Sigmoid colon (tissue), 4 donors: ENCODE results near the gene ADAMTS12.

Experiments
- EP300 ChIP-seq, 4 donors: sonication (generic); formaldehyde crosslinking; IDR thresholded peaks; one replicate each; pipeline ENCODE4 v1.6.1; 2017; ENCODE audit warnings: antibody characterized with exemption in 4 of 4
- POLR2A ChIP-seq, 2 donors: fragments of 450-650 bp; IDR thresholded peaks; one replicate each; pipeline ENCODE4 v1.6.1; 2016; ENCODE audit warnings: antibody characterized with exemption in 2 of 2, mild to moderate bottlenecking in 2 of 2, moderate library complexity in 2 of 2
- POLR2AphosphoS5 ChIP-seq, 4 donors: sonication (generic); formaldehyde crosslinking; IDR thresholded peaks; one replicate each; pipeline ENCODE4 v1.6.1; 2017; ENCODE audit warnings: antibody characterized with exemption in 4 of 4
- TF ChIP-seq, protein P1 (sequence below), 4 experiments: fragments of 450-650 bp in 3 of 4; fragments of 200-600 bp in 1 of 4; IDR thresholded peaks; one replicate each; pipeline ENCODE4 v1.5.1; 2016 to 2019; ENCODE audit warnings: antibody characterized with exemption in 4 of 4, mild to moderate bottlenecking in 3 of 4, moderate library complexity in 2 of 4

DNA sequence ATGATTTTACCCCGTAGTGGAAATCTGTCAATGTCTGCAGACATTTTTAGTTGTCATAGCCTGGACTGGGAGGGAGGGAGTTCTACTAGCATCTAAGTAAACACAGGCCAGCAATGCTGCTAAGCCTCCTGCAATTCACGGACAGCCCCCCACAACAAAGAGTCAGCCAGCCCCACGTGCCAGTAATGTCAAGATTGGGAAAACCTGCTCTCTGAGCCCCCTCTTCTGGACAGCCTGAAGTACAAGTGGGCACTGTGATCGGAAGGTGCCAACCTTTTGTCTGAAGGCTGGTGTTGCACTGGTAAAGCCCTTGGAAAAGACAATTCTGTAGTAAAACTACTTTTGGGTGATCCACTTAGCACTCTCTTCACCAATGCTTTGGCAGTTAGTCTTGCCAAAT, 296.5 kb downstream of the ADAMTS12 start:
- no peak for TF ChIP-seq EP300 (IDR thresholded peaks at IDR 0.05)
- TF ChIP-seq, protein P1, sequence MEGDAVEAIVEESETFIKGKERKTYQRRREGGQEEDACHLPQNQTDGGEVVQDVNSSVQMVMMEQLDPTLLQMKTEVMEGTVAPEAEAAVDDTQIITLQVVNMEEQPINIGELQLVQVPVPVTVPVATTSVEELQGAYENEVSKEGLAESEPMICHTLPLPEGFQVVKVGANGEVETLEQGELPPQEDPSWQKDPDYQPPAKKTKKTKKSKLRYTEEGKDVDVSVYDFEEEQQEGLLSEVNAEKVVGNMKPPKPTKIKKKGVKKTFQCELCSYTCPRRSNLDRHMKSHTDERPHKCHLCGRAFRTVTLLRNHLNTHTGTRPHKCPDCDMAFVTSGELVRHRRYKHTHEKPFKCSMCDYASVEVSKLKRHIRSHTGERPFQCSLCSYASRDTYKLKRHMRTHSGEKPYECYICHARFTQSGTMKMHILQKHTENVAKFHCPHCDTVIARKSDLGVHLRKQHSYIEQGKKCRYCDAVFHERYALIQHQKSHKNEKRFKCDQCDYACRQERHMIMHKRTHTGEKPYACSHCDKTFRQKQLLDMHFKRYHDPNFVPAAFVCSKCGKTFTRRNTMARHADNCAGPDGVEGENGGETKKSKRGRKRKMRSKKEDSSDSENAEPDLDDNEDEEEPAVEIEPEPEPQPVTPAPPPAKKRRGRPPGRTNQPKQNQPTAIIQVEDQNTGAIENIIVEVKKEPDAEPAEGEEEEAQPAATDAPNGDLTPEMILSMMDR (IDR thresholded peaks at IDR 0.05), result no peak
- TF ChIP-seq POLR2A (IDR thresholded peaks at IDR 0.05), result no peak
- TF ChIP-seq POLR2AphosphoS5 (IDR thresholded peaks at IDR 0.05), result no peak
